ENCODE results near the gene PAX5.
"Not testable (repeated sequence)": the region's sequence is repeated elsewhere in the genome, so short reads cannot be mapped to it uniquely, and the experiment has no call there.

The PAX5 gene

GRCh38 chr9:36877239-36877638, 156.8 kb downstream of the PAX5 start:
- no peak for DNase-seq (ENCODE audit: low spot score)

- no peak for DNase-seq (ENCODE audit: low spot score)
Observed at GRCh38 chr9:36876056-36876455, 158.0 kb downstream of the PAX5 start.

DNA sequence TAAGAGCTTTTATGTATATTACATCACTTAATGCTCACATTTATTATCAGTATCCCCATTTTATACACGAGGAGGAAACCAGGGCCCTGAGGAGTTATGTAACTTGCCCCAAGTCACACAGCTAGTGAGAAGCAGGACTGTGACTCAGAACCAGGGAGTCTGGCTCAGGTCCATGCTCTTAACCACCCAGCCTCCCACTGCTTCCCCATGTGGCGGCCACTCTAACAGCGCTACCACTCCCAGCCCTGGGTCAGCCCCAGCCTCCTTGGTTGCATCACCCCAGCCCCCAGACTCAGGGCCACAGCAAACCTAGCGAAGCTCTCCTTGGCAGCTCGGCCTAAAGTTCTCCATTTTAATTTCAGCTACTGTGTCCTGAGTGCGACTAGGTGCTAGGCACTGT, 159.1 kb downstream of the PAX5 start:
- DNase-seq (ENCODE audit: low spot score): peak; percentile 23

- DNase-seq (ENCODE audit: low spot score): no peak
Observed at GRCh38 chr9:36874261-36874660, 159.8 kb downstream of the PAX5 start.

- DNase-seq (ENCODE audit: low spot score): peak; percentile 63
Observed at GRCh38 chr9:36873247-36873875, 160.7 kb downstream of the PAX5 start.

DNA sequence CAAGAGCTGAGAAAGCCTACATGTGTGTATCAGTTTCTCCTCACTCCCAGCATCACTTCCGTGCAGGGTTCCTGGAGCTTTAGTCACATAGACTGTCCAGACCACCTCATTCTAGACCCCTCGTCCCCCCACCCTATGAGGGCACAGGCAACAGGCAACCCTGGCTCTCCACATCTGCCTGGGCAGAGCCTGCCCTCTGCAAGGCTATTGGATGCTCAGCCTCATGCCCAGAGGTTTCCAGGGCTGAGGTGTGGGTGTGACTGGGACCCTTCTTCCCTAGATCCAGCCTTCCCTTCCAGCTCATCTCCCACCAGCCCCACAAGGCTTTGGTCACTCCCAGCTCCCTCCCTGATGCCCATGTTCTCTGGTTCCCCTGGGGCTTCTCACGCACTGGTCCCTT, 161.4 kb downstream of the PAX5 start:
- DNase-seq (ENCODE audit: low spot score): no peak

- no peak for DNase-seq (ENCODE audit: low spot score)
Observed at GRCh38 chr9:36871606-36872005, 162.5 kb downstream of the PAX5 start.

- no peak for DNase-seq (ENCODE audit: low spot score)
Observed at GRCh38 chr9:36870960-36871359, 163.1 kb downstream of the PAX5 start.

- not testable (repeated sequence) for DNase-seq (ENCODE audit: low spot score)
Observed at GRCh38 chr9:36869605-36870004, 164.5 kb downstream of the PAX5 start.

DNA sequence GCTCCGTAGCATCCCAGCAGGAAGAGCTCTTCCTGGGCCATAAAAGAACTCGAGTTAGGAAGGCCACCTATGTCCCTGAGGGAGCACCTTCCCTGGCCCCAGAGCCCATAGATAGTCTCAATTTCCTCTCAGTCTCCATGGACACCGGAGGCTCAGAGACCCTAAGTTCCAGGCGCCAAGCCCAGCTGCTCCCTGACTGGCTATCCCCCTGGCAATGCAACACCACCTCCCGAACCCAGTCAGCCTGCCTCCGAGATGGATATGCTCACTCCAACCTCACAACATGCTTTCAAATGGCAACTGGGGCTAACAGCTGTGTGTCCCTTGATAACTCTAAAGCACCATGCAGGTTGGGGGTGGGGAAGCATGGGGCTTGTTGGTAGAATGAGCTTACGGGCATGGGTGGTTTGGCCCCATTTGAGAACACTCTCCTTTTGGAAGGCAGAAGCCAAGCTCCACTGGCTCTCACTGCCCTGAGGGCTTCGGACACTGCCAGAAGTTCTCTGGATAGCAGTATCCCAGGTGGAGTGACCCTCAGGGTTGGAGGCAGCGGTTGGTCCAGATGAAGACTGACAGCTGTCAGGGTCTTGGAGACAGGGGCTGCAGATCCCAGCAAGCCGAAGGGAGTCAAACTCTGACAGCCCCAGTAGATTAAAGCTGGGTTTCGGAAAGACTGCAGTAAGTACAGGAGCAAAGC, 165.3 kb downstream of the PAX5 start:
- DNase-seq (ENCODE audit: low spot score): no peak

DNA sequence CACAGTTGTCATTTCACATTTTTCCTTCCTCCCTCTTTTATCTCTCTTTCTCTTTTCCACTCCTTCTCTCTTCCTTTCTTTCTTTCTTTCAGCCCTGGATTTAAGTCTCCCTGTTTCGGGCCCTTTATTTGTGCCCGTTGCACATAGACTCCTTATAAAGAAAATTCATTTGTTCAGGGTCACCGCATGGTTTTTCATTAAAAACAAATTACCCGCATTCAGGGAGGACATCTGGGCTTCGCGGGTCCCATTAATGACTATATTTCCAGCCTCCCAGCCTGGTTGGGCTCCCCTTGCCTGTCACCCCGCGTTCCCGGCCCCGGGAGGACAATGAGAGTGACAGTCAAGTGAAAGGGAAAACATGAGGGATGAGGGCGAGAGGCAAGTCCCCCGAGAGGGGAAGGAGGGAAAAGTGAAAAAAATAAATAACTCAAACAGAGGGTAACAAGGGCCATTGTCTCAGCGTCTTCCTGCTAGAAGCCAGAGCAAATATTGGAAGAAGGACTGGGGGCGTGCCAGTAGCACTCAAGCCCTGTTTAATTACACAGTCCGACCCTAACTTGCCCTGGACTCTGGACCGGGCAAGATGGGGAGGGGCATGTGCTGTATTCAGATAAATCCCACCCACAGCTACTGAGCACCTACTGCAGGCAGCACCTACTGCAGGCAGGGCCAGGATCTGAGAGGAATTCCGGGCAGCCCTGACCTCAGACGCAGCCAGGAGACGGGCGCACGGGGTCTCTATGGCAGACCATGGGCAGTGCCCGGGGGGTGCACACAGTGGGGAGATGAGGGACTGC, 166.2 kb downstream of the PAX5 start:
- DNase-seq (ENCODE audit: low spot score): no peak

DNA sequence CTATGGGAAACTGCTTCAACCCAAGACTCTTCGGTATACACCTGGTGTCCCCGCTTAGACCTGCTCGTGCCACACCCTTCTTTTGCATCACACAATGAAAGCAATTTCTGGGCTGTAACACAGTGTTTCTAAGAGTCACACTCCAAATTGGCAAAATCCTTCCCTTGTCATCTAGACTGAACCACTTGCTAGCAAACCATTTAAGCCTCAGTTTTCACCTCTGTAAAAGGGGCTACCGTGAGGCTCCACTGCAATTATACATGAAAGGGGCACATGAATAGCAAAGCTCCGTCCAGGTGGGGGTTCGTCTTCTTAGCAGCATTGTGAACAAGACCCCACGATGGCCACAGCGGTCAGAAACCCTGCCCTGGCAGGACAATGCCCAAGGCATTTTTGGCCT, 166.8 kb downstream of the PAX5 start:
- DNase-seq (ENCODE audit: low spot score): no peak

DNA sequence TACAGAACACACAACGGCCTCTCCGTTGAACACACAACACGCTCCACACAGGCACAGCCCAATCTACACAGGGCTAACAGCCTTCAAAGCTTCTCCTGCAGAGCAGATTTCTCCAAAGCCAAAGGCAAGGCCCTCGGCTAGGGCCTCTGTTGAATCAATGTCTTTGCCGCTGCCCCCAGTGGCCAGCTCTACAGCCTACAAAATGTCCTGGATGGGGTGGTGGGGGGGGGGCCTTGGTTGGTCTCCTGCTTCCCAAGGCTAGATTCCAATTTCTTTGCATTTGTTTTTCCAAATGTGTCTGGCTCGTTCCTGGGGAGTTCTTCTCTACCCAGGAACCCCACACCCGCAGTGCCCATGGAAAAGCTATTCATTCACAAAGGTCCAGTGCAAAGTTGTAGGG, 167.2 kb downstream of the PAX5 start:
- no peak for DNase-seq (ENCODE audit: low spot score)

DNA sequence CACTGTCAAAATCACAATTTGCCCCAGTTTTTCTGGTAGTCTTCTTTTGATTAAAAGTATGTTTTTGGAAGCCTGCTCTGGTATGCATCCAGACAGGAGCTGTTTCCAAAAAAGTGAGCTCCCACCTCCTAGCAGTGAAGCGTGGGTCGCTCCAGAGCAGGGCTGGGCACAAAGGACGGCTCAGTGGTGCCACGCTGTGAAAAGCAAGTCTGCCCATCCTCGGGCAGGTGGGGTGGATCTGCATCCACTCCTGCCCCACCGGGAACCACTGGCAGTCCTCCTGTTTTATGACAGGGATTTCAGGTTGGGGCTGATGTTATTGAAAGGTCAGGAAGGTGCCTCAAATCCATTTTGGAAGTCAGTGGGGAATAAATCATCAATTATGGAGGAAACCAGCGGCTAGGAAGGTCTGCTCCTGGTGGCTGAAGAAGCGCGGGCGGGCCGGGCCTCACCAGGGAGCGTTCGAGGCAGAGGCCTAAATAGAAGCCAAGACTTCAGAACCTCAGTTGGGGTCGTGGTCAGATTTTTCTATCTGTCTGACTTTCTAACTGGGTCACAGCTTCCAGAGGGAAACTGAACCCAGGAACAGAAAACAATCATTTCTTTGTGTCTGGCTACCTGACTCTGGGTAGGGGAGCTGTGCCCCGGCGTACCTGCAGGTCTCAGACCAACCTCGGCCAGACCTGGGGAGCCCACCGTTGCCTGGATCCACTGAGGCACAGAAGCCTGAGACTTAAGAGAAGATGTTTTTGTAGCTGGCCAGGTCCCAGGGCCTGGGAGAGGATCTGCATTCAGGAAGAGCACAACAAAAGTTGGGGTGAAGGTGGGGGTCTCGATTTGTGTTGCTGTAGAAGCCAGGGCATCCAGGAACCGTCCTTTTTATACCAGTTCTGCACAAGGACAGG, 168.1 kb downstream of the PAX5 start:
- DNase-seq (ENCODE audit: low spot score): no peak

- DNase-seq (ENCODE audit: low spot score): no peak
Observed at GRCh38 chr9:36864491-36865410, 169.3 kb downstream of the PAX5 start.

- peak; percentile 47 for DNase-seq (ENCODE audit: low spot score)
Observed at GRCh38 chr9:36862206-36863145, 171.6 kb downstream of the PAX5 start.

- no peak for DNase-seq (ENCODE audit: low spot score)
Observed at GRCh38 chr9:36861528-36862205, 172.4 kb downstream of the PAX5 start.

DNA sequence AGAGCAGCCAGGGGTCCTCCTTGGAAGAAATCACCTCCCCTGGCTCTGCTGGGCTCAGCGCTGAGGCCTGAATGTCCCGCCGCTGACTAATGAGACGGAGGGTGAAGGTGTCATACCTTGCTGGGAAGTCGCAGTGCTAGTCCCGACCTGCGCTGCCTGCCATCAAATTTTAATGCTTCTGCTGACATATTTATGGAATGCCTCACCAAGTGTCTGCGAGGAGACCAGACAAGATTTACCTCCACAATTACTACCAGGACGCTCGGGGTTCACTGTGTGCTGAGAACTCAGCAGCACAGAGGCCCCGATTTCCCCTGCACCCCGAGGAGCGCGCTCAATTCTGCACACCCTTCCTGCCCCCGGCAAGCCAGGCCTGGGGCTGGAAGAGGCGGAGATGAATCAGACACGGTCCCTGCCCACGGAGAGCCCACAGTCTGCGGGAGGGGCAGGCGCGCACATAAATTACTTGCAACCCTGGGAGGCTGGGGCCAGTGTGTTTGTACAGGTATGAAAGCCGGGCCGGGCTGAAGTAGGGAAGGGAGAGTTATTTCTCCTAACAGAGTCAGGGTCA, 175.2 kb downstream of the PAX5 start:
- peak; percentile 12 for DNase-seq (ENCODE audit: low spot score)
